Head of caudate nucleus (tissue), 42 donors: ENCODE measurements around the gene MED16.
A peak's percentile ranks its signal among the peaks of the same experiment; 100 is the strongest.
"Not testable (repeated sequence)": the region's sequence is repeated elsewhere in the genome, so short reads cannot be mapped to it uniquely, and the experiment has no call there.

ENCODE experiments used
- DNase-seq, 42 donors: peaks; one replicate each; pipeline versions ENCODE4 v3.0.0 to v3.0.0-alpha.2; 2020 to 2021; ENCODE audit warnings: mixed read lengths in 7 of 42
- intact Hi-C: fragments of 100-400 bp; cut with DNase I; formaldehyde crosslinking; loops from one replicate; pipeline ENCODE4 v1.15.0; 2022

MED16 gene

DNA sequence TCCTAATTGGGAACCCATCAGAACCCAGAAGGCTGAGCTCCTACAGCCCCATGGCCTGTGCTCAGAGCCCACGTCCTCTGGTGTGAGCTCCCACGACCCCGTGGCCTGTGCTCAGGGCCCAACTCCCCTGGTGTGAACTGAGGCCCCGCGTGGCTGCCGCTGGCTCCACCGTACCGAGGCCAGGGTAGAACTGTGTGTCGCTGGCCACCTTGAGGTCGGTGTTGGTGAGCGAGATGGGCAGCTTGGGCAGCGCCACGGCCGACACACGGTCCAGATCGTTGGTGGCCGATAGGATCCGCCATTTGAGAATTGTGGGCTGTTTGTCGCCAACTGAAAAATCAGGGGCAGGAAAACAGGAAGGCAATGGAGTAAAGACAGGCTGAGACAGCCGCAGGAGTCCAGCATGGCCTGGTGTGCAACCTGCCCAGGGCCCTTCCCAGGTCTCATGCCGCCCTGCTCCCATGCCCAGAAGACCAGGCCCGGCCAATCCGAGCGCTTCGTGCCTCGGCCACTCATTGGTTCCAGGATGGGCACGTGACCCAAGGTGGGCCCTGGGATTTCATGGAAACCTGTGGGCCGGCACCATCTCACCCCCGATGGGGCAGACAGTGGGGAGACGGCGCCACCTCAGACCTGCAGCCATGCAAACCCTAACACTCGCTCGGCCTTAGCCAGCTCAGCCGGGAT is 11.5 kb downstream of the MED16 start:
- no peak for DNase-seq
- intact Hi-C loops: no loop called here

- no peak for DNase-seq
- intact Hi-C loops: no loop called here
Observed at GRCh38 chr19:879711-880438, 13.1 kb downstream of the MED16 start.

GRCh38 chr19:878751-879561 is 14.0 kb downstream of the MED16 start:
- intact Hi-C loops, DNase-seq: not testable (repeated sequence)

- intact Hi-C loops, DNase-seq: not testable (repeated sequence)
Observed at GRCh38 chr19:877992-878660, 14.9 kb downstream of the MED16 start.

DNA sequence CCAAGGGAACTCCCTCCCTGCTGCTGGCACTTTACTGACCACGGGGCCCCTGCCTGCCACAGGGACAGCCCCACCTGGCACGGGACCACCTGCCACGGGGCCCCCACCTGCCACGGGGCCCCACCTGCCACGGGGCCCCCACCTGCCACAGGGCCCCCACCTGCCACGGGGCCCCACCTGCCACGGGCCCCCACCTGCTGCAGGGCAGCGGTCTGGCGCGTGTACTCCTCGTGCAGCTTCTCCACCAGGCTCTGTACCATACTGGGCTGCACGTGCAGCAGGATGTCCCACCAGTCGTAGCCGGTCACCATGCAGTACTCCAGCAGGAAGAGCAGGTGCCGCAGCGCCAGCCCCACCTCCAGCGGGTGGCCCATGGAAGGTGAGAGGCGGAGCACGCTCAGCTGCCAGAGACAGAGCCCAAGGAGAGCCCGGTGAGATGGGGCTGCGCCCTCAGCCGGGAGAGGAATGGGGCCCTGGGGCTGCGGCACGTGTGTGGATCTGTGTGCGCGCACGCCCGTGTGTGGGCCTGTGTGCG is 16.1 kb downstream of the MED16 start:
- intact Hi-C loops: no loop called here
- no peak for DNase-seq

DNA sequence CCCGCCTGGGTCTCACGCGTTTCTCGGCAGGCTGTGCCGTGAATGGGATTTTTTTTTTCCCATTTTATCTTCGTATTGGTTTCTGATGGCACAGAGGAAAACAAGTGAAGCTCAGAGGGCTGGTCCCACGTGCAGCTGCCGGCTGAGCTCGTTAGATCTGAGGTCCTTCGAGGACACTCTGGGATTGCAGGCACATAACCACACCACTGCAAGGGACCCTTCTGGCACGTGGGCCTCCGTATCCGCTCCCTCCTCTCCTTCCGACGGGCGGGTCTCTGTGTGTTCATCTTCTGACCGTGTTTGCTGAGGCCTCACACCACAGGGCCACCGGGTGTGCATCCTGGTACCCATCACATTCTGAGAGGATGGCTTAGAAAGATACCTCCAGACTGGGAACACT is 16.9 kb downstream of the MED16 start:
- intact Hi-C loops: no loop called here
- DNase-seq: no peak

- DNase-seq: no peak
- intact Hi-C loops: no loop called here
Observed at GRCh38 chr19:875265-875879, 17.6 kb downstream of the MED16 start.

GRCh38 chr19:873561-874041 is 19.4 kb downstream of the MED16 start:
- intact Hi-C loops: no loop called here
- DNase-seq: no peak

DNA sequence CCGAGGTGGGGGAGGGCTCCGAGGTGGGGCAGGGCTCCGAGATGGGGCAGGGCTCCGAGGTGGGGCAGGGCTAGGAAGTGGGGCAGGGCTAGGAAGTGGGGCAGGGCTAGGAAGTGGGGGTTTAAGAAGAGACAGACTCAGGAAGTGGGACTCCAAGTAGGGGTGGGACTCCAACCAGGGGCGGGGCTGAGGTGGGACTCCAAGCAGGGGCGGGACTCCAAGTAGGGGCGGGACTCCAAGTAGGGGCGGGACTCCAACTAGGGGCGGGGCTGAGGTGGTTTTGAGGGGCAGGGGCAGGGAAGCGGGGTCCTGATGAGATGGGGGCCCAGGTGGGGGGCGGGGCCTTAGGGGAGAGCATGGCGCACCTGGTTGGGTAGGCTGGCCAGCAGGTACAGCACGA is 19.9 kb downstream of the MED16 start:
- intact Hi-C loops: no loop called here
- no peak for DNase-seq

DNA sequence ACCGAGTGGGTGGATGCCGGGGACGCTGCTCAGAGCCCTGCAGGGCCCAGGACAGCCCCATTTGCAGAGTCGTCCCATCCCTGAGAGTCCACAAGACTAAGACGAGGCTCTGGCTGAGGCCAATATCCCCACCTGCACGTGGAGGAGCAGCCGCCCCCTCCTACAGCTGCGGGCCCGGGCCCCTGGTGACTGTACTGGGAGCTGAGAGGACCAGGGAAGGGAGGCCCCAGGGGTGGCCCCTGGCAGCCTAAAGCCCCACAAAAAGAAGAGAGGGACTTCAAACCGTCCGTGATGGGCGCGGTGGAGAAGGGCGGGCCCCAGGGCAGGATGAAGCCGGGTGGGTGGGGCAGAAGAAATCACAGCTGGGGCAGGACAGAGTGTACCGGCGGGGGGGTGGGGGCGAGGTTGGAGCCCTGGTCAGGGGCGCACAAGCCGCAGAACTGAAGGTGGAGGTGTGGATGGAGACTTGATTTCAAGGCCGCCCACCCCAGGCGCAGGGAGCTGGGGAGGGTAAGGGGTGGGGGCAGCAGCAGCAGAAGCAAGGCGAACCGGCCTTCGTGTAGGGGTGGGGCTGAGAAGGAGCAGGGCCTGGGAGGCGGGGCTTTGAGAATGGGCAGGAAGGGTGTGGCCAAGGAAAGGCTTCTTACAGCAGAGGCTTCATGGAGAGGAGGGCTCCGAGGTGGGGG is 20.6 kb downstream of the MED16 start:
- intact Hi-C loops: no loop called here
- peak in 1 of 42 donors; percentile 18 for DNase-seq

DNA sequence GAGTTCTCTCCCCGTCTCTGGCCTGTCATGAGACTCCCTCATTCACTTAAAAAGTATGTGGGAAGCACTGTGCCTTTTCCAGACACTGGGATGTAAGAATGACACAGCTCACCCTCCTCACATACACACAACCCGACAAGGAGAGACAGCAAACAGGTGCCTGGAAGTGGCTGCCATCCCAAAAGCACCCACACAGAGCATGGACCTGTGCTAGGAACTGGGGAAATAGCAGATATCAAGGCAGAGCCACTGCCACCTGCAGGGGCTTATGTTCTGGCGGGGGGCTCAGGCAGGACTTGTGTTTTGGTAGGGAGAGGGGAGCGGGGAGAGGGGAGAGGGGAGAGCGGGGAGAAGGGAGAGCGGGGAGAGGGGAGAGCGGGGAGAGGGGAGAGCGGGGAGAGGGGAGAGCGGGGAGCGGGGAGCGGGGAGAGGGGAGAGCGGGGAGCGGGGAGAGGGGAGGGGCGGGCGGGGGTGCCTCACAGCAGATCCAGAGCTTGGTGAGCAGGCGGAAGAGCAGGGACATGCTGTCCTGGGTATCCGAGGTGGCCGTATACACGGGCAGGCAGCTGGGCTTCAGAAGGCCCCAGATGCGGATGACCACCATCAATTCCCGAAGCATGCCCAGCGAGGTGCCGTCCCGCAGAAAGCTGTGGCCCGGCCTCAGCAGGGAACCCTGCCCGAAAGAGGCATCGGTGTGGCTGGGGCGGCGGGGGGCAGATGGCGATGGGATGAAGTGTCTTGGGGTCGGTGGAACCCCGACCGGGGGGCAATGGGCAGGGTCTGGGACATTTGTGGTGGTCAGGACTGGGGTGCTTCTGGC is 21.3 kb downstream of the MED16 start:
- peak in 1 of 42 donors; percentile 43 for DNase-seq
- intact Hi-C loops: no loop called here

GRCh38 chr19:870963-871401 is 22.0 kb downstream of the MED16 start:
- intact Hi-C loops: no loop called here
- peak in 30 of 42 donors; percentile 24 to 75 (median 55) for DNase-seq

DNA sequence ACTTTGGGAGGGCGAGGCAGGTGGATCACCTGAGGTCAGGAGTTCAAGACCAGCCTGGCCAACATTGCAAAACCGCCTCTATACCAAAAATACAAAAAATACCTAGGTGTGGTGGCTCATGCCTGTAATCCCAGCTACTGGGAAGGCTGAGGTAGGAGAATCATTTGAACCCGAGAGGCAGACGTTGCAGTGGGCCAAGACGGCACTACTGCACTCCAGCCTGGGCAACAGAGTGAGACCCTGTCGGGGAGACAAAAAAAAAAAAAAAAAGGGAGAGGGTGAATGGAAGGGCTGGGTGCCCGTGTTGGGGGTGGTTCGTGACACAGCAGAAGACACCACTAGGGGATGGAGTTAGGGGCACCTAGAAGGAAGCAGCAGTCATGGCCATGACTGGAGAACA is 22.7 kb downstream of the MED16 start:
- intact Hi-C loops: no loop called here

GRCh38 chr19:869245-870177 is 23.5 kb downstream of the MED16 start:
- intact Hi-C loops: no loop called here
- DNase-seq: peak in 6 of 42 donors; percentile 22 to 55 (median 44)

More for the DNA sequence above, 22.7 kb downstream of the MED16 start:
- no peak for DNase-seq

DNA sequence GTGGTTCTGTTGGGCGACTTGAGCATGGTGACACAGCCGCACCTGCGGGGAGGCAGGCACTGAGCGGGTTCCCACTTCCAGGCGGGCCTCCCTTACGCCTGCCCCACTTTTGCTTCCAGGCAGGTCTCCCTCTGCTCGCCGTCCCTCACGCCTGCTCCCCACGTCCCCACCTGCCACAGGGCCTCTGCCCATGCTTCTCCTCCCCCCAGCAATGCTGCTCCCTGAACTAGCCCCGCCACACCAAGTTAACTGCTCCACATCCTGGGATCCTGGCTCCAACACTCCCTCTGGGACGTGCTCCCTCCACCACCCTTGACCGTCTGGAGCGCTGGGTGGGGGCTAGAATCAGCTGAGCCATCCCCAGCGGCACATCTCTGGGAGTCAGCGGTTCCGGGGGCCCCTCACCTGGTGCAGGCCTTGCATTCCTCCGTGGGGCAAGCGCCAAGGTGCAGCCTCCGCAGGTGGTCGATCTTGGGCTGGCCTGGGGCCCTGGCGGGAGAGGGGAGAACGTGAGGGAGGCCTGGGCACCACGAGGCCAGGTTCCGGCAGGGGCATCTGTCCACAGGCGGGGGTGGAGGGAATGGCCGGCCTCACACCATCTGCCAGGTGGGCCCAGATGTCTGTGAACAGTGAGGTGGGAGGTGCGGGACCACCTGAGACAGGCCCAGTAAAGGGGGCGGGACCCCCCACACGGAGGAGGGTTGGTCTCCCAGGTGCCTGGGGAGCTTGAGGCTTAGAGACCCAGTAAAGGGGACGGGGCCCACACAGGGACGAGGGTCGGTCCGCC is 24.3 kb downstream of the MED16 start:
- DNase-seq: no peak
- intact Hi-C loops: no loop called here
